ENCODE results near the gene SMOC2. TPM values are rescaled to one million over a fixed set of nuclear protein-coding genes. Genes with fewer than 3 reads are reported as not detected.

Gene SMOC2
- total RNA-seq, 1 donor: not detected

DNA sequence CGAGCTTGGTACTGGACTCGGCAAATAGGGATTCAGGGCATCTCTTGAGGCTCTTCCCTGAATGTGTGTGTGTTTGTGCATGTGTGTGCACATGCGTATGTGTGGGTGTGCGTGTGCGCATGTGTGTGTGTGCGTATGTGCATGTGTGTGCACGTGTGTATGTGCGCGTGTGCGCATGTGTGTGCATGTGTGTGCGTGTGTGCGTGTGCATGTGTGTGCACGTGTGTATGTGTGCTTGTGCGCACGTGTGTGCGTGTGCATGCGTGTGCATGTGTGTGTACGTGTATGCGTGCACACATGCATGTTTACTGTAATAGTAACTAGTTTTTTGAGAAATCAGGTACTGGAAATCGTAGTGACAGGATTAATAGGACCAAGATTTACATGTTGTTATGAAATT is 117.7 kb downstream of the SMOC2 start:
- no peak for DNase-seq (ENCODE audit: low read depth)
- TF ChIP-seq, protein P1, sequence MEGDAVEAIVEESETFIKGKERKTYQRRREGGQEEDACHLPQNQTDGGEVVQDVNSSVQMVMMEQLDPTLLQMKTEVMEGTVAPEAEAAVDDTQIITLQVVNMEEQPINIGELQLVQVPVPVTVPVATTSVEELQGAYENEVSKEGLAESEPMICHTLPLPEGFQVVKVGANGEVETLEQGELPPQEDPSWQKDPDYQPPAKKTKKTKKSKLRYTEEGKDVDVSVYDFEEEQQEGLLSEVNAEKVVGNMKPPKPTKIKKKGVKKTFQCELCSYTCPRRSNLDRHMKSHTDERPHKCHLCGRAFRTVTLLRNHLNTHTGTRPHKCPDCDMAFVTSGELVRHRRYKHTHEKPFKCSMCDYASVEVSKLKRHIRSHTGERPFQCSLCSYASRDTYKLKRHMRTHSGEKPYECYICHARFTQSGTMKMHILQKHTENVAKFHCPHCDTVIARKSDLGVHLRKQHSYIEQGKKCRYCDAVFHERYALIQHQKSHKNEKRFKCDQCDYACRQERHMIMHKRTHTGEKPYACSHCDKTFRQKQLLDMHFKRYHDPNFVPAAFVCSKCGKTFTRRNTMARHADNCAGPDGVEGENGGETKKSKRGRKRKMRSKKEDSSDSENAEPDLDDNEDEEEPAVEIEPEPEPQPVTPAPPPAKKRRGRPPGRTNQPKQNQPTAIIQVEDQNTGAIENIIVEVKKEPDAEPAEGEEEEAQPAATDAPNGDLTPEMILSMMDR (IDR thresholded peaks at IDR 0.05; ENCODE audit: insufficient read depth, low read depth, low read length): no peak
- no peak overlapping the region for H3K4me3 ChIP-seq (ENCODE audit: low read depth, low read length)

DNA sequence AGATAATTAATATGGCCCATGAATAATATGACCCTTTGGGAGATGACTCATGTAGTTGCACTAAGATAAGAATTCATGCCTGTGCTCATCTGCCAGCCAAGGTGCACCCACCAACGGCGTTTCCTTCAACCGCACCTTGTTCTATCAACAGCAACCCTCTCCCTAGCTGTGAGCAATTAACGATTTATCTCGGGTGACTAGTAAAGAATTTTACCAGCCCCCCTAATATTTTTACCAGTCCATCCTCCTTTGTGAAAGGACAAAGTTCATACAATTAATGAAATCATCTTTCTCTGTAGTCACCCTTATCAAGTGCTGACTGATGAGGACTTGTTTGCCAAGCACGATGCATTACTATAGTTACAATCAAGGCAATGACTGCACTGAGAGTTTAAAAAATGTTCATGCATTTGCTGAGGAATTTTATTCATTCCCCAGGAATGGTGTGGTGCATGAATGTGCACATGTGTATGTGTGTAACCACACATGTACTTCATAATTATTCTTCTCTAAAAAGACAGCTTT is 118.7 kb downstream of the SMOC2 start:
- no peak for DNase-seq (ENCODE audit: low read depth)
- H3K4me3 ChIP-seq (ENCODE audit: low read depth, low read length): no peak overlapping the region
- TF ChIP-seq, protein P1 (IDR thresholded peaks at IDR 0.05; ENCODE audit: insufficient read depth, low read depth, low read length): no peak

DNA sequence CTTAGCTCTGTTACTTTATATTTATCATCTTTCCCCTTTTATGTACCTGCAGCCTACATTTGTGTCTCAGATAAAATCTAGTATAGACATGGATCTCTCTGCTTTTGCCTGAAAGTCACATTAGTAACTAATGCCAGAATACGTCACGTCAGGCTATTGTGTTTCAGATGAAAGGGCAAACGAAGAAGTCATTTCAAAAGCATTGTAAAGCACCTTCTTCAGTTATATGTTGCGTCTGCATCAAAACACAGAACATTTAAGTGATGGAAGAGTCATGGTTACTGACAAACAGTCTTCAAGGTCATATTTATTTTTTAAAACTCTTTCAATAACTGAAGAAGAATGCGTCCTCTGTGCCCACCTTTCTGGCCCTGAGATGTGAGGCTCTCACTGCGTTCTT is 119.1 kb downstream of the SMOC2 start:
- DNase-seq (ENCODE audit: low read depth): no peak
- TF ChIP-seq, protein P1 (IDR thresholded peaks at IDR 0.05; ENCODE audit: insufficient read depth, low read depth, low read length): no peak
- no peak overlapping the region for H3K4me3 ChIP-seq (ENCODE audit: low read depth, low read length)

DNA sequence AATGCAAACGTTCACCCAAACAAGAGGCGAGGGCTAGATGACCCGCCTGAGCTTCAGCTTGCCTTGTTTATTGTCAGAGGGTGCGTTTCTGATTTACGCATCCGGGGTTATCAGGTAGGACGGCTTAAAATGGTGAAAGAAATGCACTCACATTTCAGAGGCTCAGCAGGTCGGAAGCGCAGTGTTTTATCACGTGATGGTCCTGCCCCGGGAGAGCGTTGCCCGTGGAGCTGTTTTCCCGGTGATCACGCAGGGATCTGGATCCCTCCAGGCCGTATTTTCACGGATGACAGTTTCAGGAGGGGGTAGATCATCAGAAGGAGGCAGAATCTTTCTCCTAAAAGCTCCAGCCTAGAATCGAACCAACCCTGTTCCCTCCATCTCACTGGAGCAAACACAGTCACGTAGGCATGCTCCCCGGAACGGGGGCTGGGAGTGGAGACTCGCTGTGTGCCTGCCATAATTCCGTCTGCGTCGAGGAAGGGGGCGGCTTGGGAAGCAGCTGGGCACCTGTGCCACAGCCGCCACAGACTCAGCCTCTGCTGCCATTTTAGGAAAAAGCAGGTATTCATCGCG is 121.7 kb downstream of the SMOC2 start:
- H3K4me3 ChIP-seq (ENCODE audit: low read depth, low read length): no peak overlapping the region
- no peak for DNase-seq (ENCODE audit: low read depth)
- TF ChIP-seq, protein P1 (IDR thresholded peaks at IDR 0.05; ENCODE audit: insufficient read depth, low read depth, low read length): no peak

DNA sequence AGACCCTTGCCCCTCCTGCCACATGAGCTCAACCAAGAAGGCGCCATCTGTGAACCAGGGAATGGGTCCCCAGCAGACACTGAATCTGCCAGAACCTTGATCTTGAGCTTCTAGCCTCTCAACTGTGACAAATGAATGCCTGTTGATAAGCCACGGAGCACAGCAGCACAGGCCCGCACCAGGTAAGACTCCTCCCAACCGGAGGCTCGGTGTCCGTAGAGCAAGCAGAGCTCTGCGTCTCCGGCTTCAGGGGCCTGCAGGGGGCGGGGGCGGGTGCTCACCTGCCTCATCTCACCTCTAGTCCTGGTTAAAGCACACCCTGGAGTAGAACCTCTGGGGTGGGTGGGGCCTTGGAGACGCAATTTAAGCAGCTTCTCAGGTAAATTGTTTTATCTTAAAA is 122.7 kb downstream of the SMOC2 start:
- no peak overlapping the region for H3K4me3 ChIP-seq (ENCODE audit: low read depth, low read length)
- DNase-seq (ENCODE audit: low read depth): no peak
- TF ChIP-seq, protein P1 (IDR thresholded peaks at IDR 0.05; ENCODE audit: insufficient read depth, low read depth, low read length): no peak

DNA sequence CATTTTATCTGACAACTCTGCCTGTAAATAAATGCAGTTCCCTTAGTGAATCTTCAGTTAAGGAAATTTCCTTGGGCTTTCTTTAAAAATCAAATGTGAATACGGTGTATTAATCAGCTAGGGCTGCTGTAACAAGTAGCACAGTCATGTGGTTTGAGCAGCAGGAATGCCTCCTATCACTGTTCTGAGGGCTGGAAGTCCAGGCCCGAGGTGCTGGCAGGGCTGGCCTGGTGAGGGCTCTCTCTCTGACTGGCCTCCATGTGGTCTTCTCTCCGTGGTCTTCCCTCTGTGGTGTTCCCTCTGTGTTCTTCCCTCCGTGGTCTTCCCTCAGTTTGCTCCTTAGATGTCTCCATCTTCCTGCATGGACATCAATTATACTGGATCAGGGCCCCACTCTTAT is 124.1 kb downstream of the SMOC2 start:
- DNase-seq (ENCODE audit: low read depth): no peak
- TF ChIP-seq, protein P1 (IDR thresholded peaks at IDR 0.05; ENCODE audit: insufficient read depth, low read depth, low read length): no peak
- H3K4me3 ChIP-seq (ENCODE audit: low read depth, low read length): no peak overlapping the region

DNA sequence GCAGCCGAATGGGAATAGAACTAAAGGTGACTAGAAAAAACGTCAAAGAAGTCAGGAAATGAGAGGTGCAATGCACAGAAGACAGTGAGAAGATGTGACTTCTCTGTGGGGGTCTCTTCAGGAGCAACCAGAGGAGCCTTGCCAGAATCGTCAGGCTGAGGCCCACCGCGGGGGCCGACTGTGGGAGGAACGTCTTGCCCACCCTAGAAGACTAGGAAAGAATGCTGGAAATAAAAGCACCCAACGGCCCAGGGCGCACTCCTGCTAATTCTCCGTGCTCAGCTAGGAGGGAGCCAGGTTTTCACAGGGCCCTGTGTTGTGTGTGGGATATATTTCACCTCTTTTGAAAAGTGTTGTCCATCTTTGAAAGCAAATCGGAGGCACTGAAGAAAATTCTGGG is 129.2 kb downstream of the SMOC2 start:
- H3K4me3 ChIP-seq (ENCODE audit: low read depth, low read length): no peak overlapping the region
- TF ChIP-seq, protein P1 (IDR thresholded peaks at IDR 0.05; ENCODE audit: insufficient read depth, low read depth, low read length): no peak
- DNase-seq (ENCODE audit: low read depth): no peak

Data from fibroblast of villous mesenchyme (primary cell).